Fibroblast of the conjunctiva (primary cell): ENCODE results near the gene SMARCA4.

Experiments
- DNase-seq: peaks from one replicate; pipeline ENCODE4 v3.0.0-alpha.2; 2010; ENCODE audit warnings: low read depth

SMARCA4 gene

DNA sequence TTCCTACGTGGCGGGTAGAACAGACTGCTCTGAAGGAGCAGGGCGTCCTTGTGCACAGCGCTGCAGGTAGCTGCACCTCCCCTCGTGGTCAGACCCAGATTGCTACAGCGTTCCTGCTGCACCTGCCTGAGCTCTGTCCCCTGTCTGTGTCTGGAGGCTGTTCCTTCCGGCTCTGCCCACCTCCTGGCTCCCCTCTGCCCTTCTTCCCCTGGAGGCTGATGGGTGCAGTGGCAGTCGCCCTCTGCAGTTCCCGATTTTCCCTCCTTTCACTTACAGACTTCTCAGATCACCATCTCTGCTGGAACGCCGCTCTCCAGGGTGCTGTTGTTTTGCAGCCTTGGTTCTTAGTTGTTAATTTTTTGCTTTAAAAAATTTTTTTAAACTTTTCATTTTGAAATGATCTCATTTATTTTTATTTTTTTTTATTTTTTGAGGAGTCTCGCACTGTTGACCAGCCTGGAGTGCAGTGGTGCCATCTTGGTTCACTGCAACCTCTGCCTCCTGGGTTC lies 53.6 kb downstream of the SMARCA4 start:
- no peak for DNase-seq

DNA sequence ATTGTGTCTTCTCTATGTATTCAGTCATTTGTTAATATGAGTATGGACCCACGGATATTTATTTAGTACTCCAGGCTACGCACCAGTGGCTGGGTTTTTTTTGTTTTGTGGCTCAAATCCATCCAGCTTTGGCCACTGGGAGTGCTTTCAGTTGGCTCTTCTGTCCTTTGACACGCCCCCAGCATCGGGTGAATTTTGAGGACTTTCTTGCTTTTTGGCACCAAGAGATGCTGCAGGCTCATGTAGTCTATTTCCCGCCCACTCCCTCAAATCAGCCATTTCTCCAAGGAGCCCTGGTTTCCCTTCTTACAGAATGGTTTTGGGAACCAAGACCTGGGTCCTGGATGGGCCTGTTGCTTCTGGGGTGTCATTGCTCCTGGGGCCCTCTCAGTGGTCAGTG lies 55.8 kb downstream of the SMARCA4 start:
- DNase-seq: no peak

DNA sequence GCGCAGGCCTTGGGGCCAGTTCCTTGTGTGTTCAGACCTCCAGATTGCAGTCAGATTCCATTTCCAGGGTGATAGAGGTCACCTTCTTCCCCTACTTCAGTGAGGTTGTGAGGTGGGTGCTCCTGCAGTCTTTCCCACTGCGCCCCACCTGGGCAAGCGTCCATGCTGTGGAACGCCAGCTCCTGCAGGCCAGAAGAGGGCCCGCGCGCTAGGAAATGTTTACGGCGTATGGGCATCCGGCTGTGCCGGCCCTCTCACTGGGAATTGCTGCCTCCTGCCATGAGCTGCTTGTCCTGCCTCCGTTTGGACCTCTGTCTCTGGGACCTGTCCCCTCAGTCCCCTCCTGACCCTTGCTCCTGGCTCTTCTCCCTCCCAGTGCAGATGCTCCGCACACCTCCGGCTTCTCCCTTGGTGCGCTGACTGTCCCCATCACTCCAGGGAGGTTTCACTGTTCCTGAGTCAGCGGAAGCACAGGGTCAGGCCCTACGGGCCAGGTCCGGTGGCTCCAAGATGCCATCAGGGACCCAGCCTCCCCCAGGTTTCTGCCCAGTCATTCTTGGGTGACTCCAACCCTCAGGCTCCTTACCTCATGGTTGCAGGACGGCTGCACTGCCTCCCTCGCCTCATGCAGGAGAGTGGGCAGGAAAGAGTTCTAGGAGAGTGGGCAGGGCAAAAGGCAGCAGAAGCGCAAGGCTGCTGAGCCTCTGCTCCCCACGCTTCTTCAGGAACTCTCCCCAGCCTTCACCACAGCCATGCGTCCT lies 56.6 kb downstream of the SMARCA4 start:
- DNase-seq: no peak

DNA sequence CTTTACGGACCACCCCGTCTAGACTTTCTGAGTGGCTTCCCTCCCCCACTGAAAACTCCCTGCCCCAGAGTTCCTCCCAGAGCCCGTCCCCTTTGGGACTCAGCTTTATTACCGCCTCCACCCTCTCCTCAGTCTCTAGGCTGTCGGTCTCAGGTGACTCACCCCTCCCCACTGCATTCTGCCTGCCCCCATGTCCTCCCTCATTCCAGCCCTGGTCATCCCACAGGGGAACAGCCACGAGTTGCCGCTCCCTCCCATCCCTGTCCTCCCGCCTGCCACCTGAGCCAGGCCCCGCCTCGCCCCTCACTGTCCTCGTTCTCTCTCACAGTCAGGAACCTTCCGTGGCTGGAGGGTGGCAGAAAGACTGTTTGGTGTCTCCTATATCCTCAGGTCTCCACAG lies 57.3 kb downstream of the SMARCA4 start:
- no peak for DNase-seq

DNA sequence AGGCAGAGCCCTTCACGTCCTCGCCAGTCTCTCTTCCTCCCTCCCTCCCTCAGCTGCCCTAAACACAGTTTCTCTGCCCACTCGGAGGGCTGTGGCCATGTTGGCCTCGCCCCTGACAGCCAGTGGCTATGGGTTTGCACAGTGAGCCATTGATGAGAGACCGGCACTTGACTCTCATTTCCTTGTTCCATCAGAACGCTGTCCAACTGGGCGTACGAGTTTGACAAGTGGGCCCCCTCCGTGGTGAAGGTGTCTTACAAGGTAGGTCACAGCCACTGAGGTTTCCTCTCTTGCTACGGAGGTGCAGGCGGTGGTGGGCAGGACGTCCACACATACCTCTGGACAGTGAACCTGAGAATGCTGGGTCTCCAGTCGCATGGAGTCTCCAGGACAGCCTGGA lies 57.9 kb downstream of the SMARCA4 start:
- no peak for DNase-seq

- DNase-seq: no peak
Measured at GRCh38 chr19:11019262-11019661, 58.4 kb downstream of the SMARCA4 start.

GRCh38 chr19:11019824-11020223 lies 59.0 kb downstream of the SMARCA4 start:
- DNase-seq: no peak

GRCh38 chr19:11020423-11020822 lies 59.6 kb downstream of the SMARCA4 start:
- no peak for DNase-seq

DNA sequence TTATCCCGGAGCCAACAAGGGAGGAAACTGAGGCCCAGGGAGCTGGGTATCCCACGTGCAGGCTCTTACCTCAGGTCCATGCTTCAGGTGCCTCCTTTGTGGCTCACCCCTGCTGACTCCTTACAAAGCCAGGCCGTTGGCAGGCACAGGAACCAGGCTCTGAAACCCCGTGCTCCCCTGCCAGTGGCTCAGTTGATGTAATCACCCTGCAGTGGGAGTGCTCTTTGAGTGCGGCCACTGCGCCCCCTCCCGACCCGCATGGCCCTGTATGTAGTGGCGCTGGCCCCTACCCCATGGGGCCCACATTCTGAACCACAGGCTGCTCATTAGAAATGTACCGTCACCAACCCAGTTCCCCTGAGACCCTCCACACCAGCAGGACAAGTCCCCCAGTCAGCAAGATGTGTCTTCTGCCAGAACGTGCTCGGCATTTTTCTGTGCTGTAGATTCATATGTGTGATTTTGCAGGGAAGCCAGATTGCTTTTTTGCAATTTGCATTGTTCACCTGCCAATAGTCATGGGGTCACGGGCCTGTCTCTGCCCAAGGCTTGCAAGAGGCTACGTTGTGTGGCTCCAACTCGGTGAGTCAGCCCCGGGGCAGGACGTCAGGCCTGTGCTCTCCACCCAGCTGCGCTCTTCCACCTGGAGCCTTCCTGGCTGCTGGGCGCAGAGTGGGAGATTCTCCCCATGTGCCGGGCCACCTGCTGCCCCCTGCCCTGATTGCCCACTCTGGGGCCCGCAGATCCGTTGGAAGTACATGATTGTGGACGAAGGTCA lies 60.3 kb downstream of the SMARCA4 start:
- no peak for DNase-seq

DNA sequence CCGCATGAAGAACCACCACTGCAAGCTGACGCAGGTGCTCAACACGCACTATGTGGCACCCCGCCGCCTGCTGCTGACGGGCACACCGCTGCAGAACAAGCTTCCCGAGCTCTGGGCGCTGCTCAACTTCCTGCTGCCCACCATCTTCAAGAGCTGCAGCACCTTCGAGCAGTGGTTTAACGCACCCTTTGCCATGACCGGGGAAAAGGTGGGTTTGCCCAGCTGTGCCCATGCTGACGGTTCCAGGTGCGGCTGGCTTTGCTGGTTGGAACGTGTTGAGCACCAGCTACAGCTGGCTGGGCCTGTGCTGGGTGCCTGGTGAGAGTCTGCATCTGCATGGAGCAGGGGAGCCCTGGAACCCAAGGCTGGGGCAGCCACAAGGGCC lies 60.9 kb downstream of the SMARCA4 start:
- no peak for DNase-seq

DNA sequence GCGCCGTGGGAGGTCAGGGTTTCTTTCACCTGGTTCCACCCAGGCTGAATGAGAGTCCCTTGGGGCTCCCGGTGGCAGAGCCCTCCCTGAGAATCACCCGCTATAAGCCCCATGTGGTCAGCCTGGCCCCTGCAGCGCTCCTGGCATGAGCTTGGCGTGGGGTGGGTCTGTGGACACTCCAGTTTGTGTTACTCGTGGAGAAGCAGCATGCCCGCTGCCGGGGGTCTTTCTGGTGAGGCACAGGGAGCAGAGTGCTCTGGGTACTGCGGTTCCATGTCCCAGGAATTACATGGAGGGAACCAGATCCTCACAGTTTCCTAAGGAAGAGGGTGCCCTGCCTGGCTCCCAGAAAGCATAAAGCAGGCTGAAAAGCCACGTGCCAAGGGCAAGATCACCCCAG lies 62.2 kb downstream of the SMARCA4 start:
- DNase-seq: no peak

DNA sequence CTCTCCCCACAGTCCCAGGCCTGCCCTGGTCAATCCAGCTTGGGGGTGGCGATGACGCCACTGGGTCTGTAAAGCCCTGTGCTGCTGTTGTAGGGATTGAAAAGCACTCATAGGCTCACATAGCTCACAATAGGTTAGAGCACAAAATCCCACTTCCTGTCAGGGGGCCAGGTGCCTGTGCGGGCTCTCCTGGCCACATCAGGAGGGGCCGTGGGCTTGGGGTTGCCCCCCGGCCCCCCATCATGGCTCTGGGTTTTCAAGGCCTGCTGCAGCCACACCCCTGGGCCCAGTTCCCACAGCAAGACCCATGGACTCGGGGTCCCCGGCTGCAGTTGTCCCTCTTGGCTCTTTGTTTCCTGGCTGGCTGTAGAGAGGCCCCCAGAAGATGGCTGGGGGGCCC lies 62.9 kb downstream of the SMARCA4 start:
- no peak for DNase-seq

DNA sequence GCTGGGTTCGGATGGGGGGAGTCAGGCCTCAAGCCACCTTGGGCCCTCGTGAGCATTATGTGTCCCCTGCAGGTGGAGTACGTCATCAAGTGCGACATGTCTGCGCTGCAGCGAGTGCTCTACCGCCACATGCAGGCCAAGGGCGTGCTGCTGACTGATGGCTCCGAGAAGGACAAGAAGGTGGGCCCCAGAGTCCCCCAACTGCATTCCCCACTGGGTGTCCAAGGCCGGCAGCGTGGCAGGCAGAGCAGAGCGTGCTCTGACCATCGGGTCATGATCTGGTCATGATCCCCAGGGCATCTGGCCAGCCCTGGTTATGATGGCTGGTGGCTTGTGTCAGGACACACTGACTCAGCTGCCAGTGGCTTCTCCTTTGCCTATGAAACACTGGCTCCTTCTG lies 63.4 kb downstream of the SMARCA4 start:
- no peak for DNase-seq

GRCh38 chr19:11025006-11025405 lies 64.2 kb downstream of the SMARCA4 start:
- DNase-seq: no peak

GRCh38 chr19:11025445-11025844 lies 64.6 kb downstream of the SMARCA4 start:
- peak; percentile 69 for DNase-seq

DNA sequence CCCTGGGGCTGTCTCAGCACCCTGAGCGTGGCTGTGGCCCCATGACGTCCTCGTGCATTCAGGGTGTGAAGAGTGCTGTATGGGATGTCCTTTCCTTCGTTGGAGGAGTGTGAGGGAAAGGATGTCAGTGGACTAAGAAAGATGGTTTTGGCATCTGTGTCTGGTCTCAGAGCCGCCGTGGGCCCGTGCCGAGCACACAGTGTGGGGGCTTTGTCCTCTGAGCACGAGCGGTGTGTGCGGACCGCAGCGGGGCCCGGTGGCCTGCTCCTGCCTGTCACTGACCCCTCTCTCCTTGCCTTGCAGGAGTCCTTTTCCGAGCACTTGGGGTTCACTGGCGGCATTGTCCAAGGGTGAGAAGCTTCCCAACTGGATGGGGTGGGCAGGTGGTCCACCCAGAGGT lies 65.2 kb downstream of the SMARCA4 start:
- no peak for DNase-seq

- DNase-seq: no peak
Measured at GRCh38 chr19:11027381-11027780, 66.6 kb downstream of the SMARCA4 start.

GRCh38 chr19:11028146-11028545 lies 67.3 kb downstream of the SMARCA4 start:
- no peak for DNase-seq

DNA sequence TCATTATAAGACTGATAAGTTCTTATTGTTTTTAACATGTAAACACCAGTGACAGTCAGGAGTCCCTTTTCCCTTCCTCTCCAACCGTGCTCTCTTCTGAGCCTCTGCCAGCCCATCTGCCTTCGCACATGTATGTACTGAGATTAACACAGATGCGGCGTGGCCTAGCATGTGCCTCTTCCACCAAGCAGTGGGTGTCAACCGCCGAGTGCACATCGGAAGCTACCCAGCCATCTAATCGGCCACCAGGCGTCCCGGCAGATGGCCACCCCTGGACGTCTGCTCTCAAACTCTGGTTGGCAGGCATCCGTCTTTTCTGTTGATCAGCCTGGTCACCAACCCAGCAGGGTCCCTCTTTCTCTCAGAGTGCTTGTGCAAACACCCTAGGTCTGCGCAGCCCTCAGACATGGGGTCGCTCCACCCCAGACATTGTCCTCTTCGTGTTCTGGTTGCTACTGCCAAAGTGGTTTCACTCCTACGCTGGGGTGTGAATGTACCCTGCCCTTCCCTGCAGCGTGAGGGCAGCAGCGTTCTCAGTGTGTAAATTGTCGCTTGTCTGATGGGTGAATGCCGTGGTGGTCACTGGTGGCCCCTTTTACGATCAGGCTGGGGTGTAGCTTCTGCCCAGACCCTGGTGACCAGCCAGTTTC lies 70.7 kb downstream of the SMARCA4 start:
- DNase-seq: no peak

GRCh38 chr19:11033251-11033650 lies 72.4 kb downstream of the SMARCA4 start:
- no peak for DNase-seq

- DNase-seq: no peak
Measured at GRCh38 chr19:11033763-11034162, 72.9 kb downstream of the SMARCA4 start.

DNA sequence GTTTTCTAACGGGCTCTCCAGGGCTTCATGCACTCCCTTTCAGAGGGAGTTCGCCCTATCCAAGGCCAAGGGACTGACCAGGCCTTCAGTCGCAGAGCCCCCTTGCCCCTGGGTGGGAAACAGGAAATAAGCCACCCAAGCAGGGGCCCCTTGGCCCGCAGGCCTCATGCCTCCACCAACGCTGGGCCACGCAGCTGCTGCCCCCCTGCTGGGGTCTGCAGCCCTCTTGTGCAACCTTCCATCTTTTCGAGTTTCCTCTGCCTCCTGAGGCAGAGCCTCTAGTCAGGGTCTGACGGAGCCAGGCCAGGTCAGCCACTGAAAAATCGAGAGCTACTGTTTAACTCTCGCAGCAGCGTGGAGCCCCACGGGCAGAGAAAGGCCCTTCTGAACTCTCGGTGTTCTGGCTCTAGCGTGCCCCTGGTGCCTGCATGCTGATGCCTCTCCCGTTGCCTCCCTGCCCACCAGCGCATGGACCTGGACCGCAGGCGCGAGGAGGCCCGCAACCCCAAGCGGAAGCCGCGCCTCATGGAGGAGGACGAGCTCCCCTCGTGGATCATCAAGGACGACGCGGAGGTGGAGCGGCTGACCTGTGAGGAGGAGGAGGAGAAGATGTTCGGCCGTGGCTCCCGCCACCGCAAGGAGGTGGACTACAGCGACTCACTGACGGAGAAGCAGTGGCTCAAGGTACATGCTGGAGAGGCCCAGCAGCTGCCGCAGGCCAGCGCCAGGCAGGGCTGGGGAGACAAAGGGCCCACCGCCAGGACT lies 73.8 kb downstream of the SMARCA4 start:
- no peak for DNase-seq
